HCT116 (cell line): ENCODE results near the gene TRERF1. TPM values are rescaled to one million over a fixed set of nuclear protein-coding genes. Genes with fewer than 3 reads are reported as not detected.

ENCODE experiments used
- ATAC-seq: fragments of 200-7000 bp; cut with Tn5 transposase; 2 replicates; pipeline ENCODE4 v1.9.1; 2020; ENCODE audit warnings: mild to moderate bottlenecking, moderate library complexity
- BruUV-seq: library from RNA; stranded (reverse); fragments of 400-500 nt; replicated peaks from 2 replicates; lab custom pipeline; 2021; lab: Mats Ljungman, UMichigan
- CTCF ChIA-PET: fragments of 300-600 bp; sonication (Branson Sonifier 250); formaldehyde crosslinking; loops from one replicate; lab custom pipeline; 2021; ENCODE audit warnings: antibody characterized with exemption; lab: Charles Lee
- POLR2A ChIA-PET: fragments of 300-600, 350-600 bp; sonication (Branson Sonifier 250); formaldehyde crosslinking; loops from one replicate; lab custom pipeline; 2021; ENCODE audit warnings: antibody characterized with exemption; lab: Charles Lee
- RAD21 ChIA-PET, 2 experiments: fragments of 300-600 bp; sonication (Branson Sonifier 250); formaldehyde crosslinking; loops; one replicate each; lab custom pipeline; 2023; ENCODE audit warnings: low total read pairs in 2 of 2; ENCODE audit not compliant: uncharacterized antibody in 2 of 2, unreplicated experiment in 2 of 2, low non-redundant PET in 1 of 2; lab: Charles Lee
- DNase-seq: peaks from one replicate; pipeline ENCODE4 v3.0.0-alpha.2; 2010; ENCODE audit warnings: low read depth, low spot score
- H2AFZ ChIP-seq: fragments of 200-600 bp; shearing (Covaris generic), sonication (generic); 2 replicates; pipeline ENCODE4 v1.6.1; 2017; ENCODE audit warnings: low read depth, mixed run types, mixed read lengths, antibody characterized with exemption, low read length; ENCODE audit not compliant: poor library complexity, severe bottlenecking
- H3K27ac ChIP-seq: 2 replicates; pipeline ENCODE4 v1.5.1; 2012; ENCODE audit warnings: low read depth, low read length
- H3K27me3 ChIP-seq: fragments of 200-600 bp; sonication (generic); 2 replicates; pipeline ENCODE4 v1.6.1; 2016; ENCODE audit warnings: mixed run types, low read length, mixed read lengths; ENCODE audit not compliant: insufficient read depth
- H3K36me3 ChIP-seq, 2 experiments: fragments of 200-500 bp in 1 of 2; fragments of 200-600 bp in 1 of 2; sonication (Bioruptor generic) in 1 of 2; sonication (generic) in 1 of 2; 2 replicates each; pipeline versions ENCODE4 v1.5.1 to v1.6.1; 2014 to 2016; ENCODE audit warnings: low read length in 2 of 2, inconsistent platforms in 1 of 2, mixed read lengths in 1 of 2, mixed run types in 1 of 2; ENCODE audit not compliant: insufficient read depth in 2 of 2, control insufficient read depth in 1 of 2
- H3K4me1 ChIP-seq, 2 experiments: fragments of 200-600 bp in 1 of 2; sonication (generic) in 1 of 2; 2 replicates each; pipeline versions ENCODE4 v1.5.1 to v1.6.1; 2012 to 2017; ENCODE audit warnings: low read length in 2 of 2, inconsistent platforms in 1 of 2, mild to moderate bottlenecking in 1 of 2, mixed read lengths in 1 of 2, mixed run types in 1 of 2, moderate library complexity in 1 of 2; ENCODE audit not compliant: insufficient read depth in 2 of 2, control insufficient read depth in 1 of 2
- H3K4me2 ChIP-seq: fragments of 200-600 bp; sonication (generic); 2 replicates; pipeline ENCODE4 v1.6.1; 2017; ENCODE audit warnings: mixed run types, low read length, mixed read lengths
- H3K4me3 ChIP-seq, 2 experiments: fragments of 200-600 bp in 1 of 2; sonication (generic) in 1 of 2; replicated peaks in 1 of 2; 2 replicates each; pipeline ENCODE4 v1.5.1; 2011 to 2016; ENCODE audit warnings: low read length in 2 of 2, control low read depth in 1 of 2, low read depth in 1 of 2, mild to moderate bottlenecking in 1 of 2, mixed read lengths in 1 of 2, mixed run types in 1 of 2
- H3K79me2 ChIP-seq: fragments of 200-600 bp; sonication (generic); 2 replicates; pipeline ENCODE4 v1.6.1; 2017; ENCODE audit warnings: mild to moderate bottlenecking, mixed run types, low read length, moderate library complexity, mixed read lengths; ENCODE audit not compliant: insufficient read depth
- H3K9ac ChIP-seq: fragments of 200-600 bp; sonication (generic); 2 replicates; pipeline ENCODE4 v1.6.1; 2016; ENCODE audit warnings: low read length, mixed read lengths
- H3K9me2 ChIP-seq: fragments of 200-600 bp; sonication (generic), shearing (Covaris generic); 2 replicates; pipeline ENCODE4 v1.6.1; 2017; ENCODE audit warnings: mixed run types, mild to moderate bottlenecking, moderate library complexity; ENCODE audit not compliant: insufficient read depth
- H3K9me3 ChIP-seq, 2 experiments: fragments of 200-500 bp in 1 of 2; fragments of 200-600 bp in 1 of 2; sonication (Bioruptor generic) in 1 of 2; sonication (generic) in 1 of 2; 2 replicates each; pipeline ENCODE4 v1.6.1; 2014 to 2017; ENCODE audit warnings: low read length in 2 of 2, mixed read lengths in 2 of 2, inconsistent platforms in 1 of 2, low read depth in 1 of 2, mild to moderate bottlenecking in 1 of 2, mixed run types in 1 of 2, moderate library complexity in 1 of 2; ENCODE audit not compliant: control insufficient read depth in 1 of 2, insufficient read depth in 1 of 2
- H4K20me1 ChIP-seq: fragments of 200-600 bp; sonication (generic), shearing (Covaris generic); 2 replicates; pipeline ENCODE4 v1.6.1; 2017; ENCODE audit warnings: mixed run types, mild to moderate bottlenecking, moderate library complexity; ENCODE audit not compliant: insufficient read depth
- CBX3 ChIP-seq: IDR thresholded peaks from 2 replicates; pipeline ENCODE4 v1.6.1; 2012; ENCODE audit warnings: low read depth
- CEBPB ChIP-seq: IDR thresholded peaks from 2 replicates; pipeline ENCODE4 v1.6.1; 2012; ENCODE audit warnings: low read depth
- EZH2 ChIP-seq: fragments of 200-600 bp; sonication (generic); IDR thresholded peaks from 2 replicates; pipeline ENCODE4 v1.6.1; 2017; ENCODE audit warnings: antibody characterized with exemption, mixed run types
- POLR2A ChIP-seq: IDR thresholded peaks from 2 replicates; pipeline ENCODE4 v1.7.0; 2011; ENCODE audit warnings: borderline replicate concordance; ENCODE audit not compliant: insufficient read depth, insufficient read length; ENCODE audit errors: extremely low read depth
- TCF7L2 ChIP-seq: IDR thresholded peaks from 2 replicates; pipeline ENCODE4 v1.7.0; 2011; ENCODE audit warnings: borderline replicate concordance, inconsistent platforms; ENCODE audit not compliant: insufficient read depth, insufficient read length; ENCODE audit errors: extremely low read depth
- intact Hi-C: fragments of 100-400 bp; cut with micrococcal nuclease; formaldehyde crosslinking; loops from 2 replicates; pipeline ENCODE4 v1.10.0; 2022
- total RNA-seq: library from RNA; stranded (reverse); gene quantifications from one replicate; pipeline ENCODE4 v1.2.1, GENCODE V29; 2021; ENCODE audit not compliant: unreplicated experiment
- TF ChIP-seq, protein P1 (sequence below): IDR thresholded peaks from 2 replicates; pipeline ENCODE4 v1.6.1; 2011; ENCODE audit warnings: mild to moderate bottlenecking, low read length, moderate library complexity; ENCODE audit not compliant: insufficient replicate concordance; ENCODE audit errors: extremely low read depth
- TF ChIP-seq, protein P2 (sequence below), 3 experiments: fragments of 200-600 bp in 1 of 3; sonication (generic) in 1 of 3; IDR thresholded peaks in 2 of 3; conservative IDR thresholded peaks in 1 of 3; 2 replicates each; pipeline ENCODE4 v1.5.1; 2012 to 2017; ENCODE audit warnings: low read depth in 2 of 3, low read length in 2 of 3, antibody characterized with exemption in 1 of 3, borderline replicate concordance in 1 of 3, control low read depth in 1 of 3, mild to moderate bottlenecking in 1 of 3, mixed read lengths in 1 of 3, mixed run types in 1 of 3, moderate library complexity in 1 of 3; ENCODE audit not compliant: insufficient read depth in 1 of 3

Gene TRERF1
- total RNA-seq, 1 experiment from 2014 or later, result 12.4 TPM

DNA sequence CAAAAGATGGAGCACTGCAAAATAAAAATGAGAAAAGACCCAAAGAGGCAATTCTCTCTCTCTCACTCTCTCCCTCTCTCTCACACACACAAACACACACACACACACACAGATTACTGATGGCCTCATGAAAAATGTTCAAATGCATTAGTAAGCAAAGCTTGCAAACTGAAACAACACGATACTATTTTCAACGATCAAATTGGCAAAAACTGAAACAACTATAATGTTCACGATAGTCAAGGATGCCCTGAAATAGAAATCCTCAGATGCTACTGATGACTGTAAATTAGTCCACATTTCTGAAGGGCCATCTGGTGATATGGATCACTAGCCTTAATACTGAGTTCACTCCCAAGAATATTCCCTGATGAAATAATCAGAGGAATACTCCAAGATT, 100.8 kb downstream of the TRERF1 start:
- Histone ChIP-seq H3K9me2 (no peaks in the 10 kb centered on the region), H3K79me2 (no peaks in the 10 kb centered on the region), H3K27me3 (no peaks in the 10 kb centered on the region), H3K9ac (no peak overlapping the region), H3K4me3 (no peak overlapping the region), H3K27ac (no peak overlapping the region), H4K20me1 (no peaks in the 10 kb centered on the region), H3K4me1 (peaks cover 8 to 19% of the 10 kb centered on the region in 2 experiments), H3K4me2 (no peak overlapping the region), H3K9me3 (no peaks in the 10 kb centered on the region), H2AFZ (no peak overlapping the region), H3K36me3 (no peaks in the 10 kb centered on the region)
- TF ChIP-seq CBX3, result no peak
- no peak for TF ChIP-seq EZH2
- TF ChIP-seq, protein P1, sequence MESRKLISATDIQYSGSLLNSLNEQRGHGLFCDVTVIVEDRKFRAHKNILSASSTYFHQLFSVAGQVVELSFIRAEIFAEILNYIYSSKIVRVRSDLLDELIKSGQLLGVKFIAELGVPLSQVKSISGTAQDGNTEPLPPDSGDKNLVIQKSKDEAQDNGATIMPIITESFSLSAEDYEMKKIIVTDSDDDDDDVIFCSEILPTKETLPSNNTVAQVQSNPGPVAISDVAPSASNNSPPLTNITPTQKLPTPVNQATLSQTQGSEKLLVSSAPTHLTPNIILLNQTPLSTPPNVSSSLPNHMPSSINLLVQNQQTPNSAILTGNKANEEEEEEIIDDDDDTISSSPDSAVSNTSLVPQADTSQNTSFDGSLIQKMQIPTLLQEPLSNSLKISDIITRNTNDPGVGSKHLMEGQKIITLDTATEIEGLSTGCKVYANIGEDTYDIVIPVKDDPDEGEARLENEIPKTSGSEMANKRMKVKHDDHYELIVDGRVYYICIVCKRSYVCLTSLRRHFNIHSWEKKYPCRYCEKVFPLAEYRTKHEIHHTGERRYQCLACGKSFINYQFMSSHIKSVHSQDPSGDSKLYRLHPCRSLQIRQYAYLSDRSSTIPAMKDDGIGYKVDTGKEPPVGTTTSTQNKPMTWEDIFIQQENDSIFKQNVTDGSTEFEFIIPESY, result no peak
- TF ChIP-seq, protein P2, sequence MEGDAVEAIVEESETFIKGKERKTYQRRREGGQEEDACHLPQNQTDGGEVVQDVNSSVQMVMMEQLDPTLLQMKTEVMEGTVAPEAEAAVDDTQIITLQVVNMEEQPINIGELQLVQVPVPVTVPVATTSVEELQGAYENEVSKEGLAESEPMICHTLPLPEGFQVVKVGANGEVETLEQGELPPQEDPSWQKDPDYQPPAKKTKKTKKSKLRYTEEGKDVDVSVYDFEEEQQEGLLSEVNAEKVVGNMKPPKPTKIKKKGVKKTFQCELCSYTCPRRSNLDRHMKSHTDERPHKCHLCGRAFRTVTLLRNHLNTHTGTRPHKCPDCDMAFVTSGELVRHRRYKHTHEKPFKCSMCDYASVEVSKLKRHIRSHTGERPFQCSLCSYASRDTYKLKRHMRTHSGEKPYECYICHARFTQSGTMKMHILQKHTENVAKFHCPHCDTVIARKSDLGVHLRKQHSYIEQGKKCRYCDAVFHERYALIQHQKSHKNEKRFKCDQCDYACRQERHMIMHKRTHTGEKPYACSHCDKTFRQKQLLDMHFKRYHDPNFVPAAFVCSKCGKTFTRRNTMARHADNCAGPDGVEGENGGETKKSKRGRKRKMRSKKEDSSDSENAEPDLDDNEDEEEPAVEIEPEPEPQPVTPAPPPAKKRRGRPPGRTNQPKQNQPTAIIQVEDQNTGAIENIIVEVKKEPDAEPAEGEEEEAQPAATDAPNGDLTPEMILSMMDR (IDR thresholded peaks at IDR 0.05 in 2 of 3, conservative IDR thresholded peaks at IDR 0.05 in 1 of 3; ENCODE audit: borderline replicate concordance in 1 of 3, insufficient read depth in 1 of 3, low read depth in 2 of 3, low read length in 2 of 3), result no peak
- TF ChIP-seq TCF7L2, result no peak
- TF ChIP-seq CEBPB, result no peak
- TF ChIP-seq POLR2A, result no peak
- POLR2A ChIA-PET, result no interaction called here
- CTCF ChIA-PET, result no interaction called here
- RAD21 ChIA-PET, result no interaction called here
- intact Hi-C loops, result no loop called here
- ATAC-seq, result no peak
- no peak for DNase-seq
- BruUV-seq, result no TSS peak
